ENCODE results near the gene VWA1.

DNA sequence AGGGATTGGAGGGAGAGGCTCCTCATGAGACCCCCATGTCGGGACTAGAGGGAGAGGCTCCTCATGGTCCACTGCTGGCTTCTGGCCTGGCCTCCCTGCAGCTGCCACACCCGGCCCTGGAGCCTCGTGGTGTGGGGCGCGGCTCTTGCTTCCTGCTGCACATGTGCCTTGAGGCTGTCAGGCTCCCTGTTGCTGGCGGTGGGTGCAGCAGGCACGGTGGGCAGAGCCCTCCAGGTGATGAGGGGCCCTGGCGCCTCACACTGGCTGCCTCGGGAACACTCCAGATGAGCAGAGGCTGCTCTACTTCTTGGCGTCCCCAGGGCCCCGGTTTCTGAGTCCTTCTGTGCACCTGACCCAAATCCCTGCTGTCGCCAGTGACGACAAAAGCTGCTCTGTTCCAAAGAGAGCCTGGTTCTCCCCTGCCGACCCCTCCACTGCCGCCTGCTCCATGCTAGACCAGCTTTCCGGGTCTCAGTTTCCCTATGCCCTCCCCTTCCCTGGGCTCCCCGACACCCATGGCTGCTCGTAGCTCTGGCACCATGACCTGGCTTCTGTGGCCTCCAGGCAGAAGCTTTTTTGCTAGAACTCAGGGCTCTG, 26.3 kb downstream of the VWA1 start:
- TF ChIP-seq, protein P1, sequence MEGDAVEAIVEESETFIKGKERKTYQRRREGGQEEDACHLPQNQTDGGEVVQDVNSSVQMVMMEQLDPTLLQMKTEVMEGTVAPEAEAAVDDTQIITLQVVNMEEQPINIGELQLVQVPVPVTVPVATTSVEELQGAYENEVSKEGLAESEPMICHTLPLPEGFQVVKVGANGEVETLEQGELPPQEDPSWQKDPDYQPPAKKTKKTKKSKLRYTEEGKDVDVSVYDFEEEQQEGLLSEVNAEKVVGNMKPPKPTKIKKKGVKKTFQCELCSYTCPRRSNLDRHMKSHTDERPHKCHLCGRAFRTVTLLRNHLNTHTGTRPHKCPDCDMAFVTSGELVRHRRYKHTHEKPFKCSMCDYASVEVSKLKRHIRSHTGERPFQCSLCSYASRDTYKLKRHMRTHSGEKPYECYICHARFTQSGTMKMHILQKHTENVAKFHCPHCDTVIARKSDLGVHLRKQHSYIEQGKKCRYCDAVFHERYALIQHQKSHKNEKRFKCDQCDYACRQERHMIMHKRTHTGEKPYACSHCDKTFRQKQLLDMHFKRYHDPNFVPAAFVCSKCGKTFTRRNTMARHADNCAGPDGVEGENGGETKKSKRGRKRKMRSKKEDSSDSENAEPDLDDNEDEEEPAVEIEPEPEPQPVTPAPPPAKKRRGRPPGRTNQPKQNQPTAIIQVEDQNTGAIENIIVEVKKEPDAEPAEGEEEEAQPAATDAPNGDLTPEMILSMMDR (IDR thresholded peaks at IDR 0.05), result no peak
- TF ChIP-seq POLR2A (IDR thresholded peaks at IDR 0.05), result no peak
